Measurements from ENCODE around the gene CLEC4M.

GRCh38 chr19:7767487-7767886 is 4.4 kb downstream of the CLEC4M start:
- TF ChIP-seq CTCF (IDR thresholded peaks at IDR 0.05) (no peak), POLR2A (IDR thresholded peaks at IDR 0.05) (no peak)
